Stimulated activated CD4-positive, alpha-beta T cell treated with anti-CD3 and anti-CD28 coated beads, Interleukin-12 subunit alpha, Interleukin-12 subunit beta, amount 100 ng/mL, for 24 hours (primary cell): ENCODE measurements around the gene CLCN7.
A peak's percentile ranks its signal among the peaks of the same experiment; 100 is the strongest.

Experiments used
- DNase-seq, 2 experiments: peaks; one replicate each; pipeline ENCODE4 v3.0.0-alpha.2; 2020; ENCODE audit warnings: low read depth in 2 of 2

The CLCN7 gene

GRCh38 chr16:1430759-1431496, 43.9 kb downstream of the CLCN7 start, which contains the start of gene PERCC1:
Gene PERCC1 (plus strand): TSS chr16:1431078. CDS start chr16:1432594, 1,516 bp downstream.
- DNase-seq, result no peak

GRCh38 chr16:1430214-1430758, 44.5 kb downstream of the CLCN7 start:
- DNase-seq, result no peak

GRCh38 chr16:1429631-1430030, 45.2 kb downstream of the CLCN7 start:
- DNase-seq, result no peak

GRCh38 chr16:1429012-1429411, 45.8 kb downstream of the CLCN7 start:
- no peak for DNase-seq

GRCh38 chr16:1428511-1428910, 46.3 kb downstream of the CLCN7 start:
- DNase-seq, result peak in 1 of 2 experiments; percentile 28

GRCh38 chr16:1427473-1428461, 47.1 kb downstream of the CLCN7 start:
- no peak for DNase-seq

- DNase-seq, result no peak
These were observed 47.9 kb downstream of the CLCN7 start for GRCh38 chr16:1426734-1427471.

GRCh38 chr16:1425616-1426370, 49.0 kb downstream of the CLCN7 start:
- DNase-seq, result no peak

- DNase-seq, result no peak
These were observed 50.8 kb downstream of the CLCN7 start for GRCh38 chr16:1424028-1424427.

GRCh38 chr16:1422076-1422475, 52.8 kb downstream of the CLCN7 start:
- DNase-seq, result no peak

- no peak for DNase-seq
These were observed 54.7 kb downstream of the CLCN7 start for GRCh38 chr16:1420111-1420539.

- DNase-seq, result no peak
These were observed 58.3 kb downstream of the CLCN7 start for GRCh38 chr16:1416521-1416941.

GRCh38 chr16:1414532-1415260, 60.1 kb downstream of the CLCN7 start, which contains the start of gene UNKL:
Gene UNKL (minus strand): TSS chr16:1414704. CDS start chr16:1414691, 13 bp downstream.
- DNase-seq, result peak; percentile 59 to 69

GRCh38 chr16:1413684-1414531, 60.9 kb downstream of the CLCN7 start:
- peak in 1 of 2 experiments; percentile 48 for DNase-seq

GRCh38 chr16:1412847-1413246, 62.0 kb downstream of the CLCN7 start:
- no peak for DNase-seq

GRCh38 chr16:1408171-1408837, 66.5 kb downstream of the CLCN7 start:
- peak; percentile 92 to 95 for DNase-seq

GRCh38 chr16:1407753-1408152, 67.1 kb downstream of the CLCN7 start:
- no peak for DNase-seq

- DNase-seq, result no peak
These were observed 71.1 kb downstream of the CLCN7 start for GRCh38 chr16:1403733-1404132.
